ENCODE data around the gene CLIC4.
A peak's percentile ranks its signal among the peaks of the same experiment; 100 is the strongest.
"Not testable (repeated sequence)": the region's sequence is repeated elsewhere in the genome, so short reads cannot be mapped to it uniquely, and the experiment has no call there.

The CLIC4 gene

DNA sequence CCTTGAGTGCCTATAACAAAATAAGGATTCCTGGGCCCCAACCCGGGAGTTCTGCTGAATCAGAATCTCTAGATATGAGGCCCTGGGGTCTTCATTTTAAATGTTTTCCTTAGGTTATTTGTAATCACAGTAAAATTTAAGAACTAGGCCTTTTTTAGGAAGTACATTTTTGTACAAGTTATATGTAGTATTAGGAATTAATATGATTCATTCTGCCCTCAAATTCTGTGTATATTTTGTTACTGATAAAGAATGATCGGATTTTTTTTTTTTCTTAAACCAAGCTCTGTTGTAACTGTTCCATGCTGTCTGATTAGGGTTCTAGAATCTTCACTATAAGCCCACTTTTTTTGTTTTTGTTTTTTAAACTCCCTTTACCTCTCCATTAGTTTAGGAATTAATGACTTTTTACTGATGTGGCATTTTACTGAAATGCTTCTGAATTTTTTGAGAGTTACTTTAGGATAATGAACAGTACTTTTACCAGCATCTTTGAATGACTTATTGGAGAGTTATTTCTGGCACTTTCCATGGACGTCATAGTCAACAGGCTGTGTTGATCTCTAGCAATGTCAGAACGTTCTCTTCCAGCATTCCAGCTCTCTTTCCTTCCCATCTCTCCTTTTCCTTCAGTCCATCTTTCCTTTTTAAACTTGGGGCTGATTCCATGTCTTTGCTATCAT is 48.3 kb downstream of the CLIC4 start:
- DNase-seq: no peak
- Histone ChIP-seq H3K27ac (no peak overlapping the region), H3K4me3 (ENCODE audit: low read depth, low read length) (no peak overlapping the region)

GRCh38 chr1:24794130-24794502 is 48.9 kb downstream of the CLIC4 start:
- H3K36me3 ChIP-seq: peaks cover 27% of the 10 kb centered on the region
- H3K27ac ChIP-seq; H3K4me3 ChIP-seq (ENCODE audit: low read depth, low read length); H3K27me3 ChIP-seq (ENCODE audit: insufficient read depth, low read depth, severe bottlenecking); H3K9me3 ChIP-seq (ENCODE audit: severe bottlenecking); DNase-seq: not testable (repeated sequence)

More for the DNA sequence above, 48.3 kb downstream of the CLIC4 start:
- H3K27me3 ChIP-seq (ENCODE audit: insufficient read depth, low read depth, severe bottlenecking): no peaks in the 10 kb centered on the region
- peaks cover 29% of the 10 kb centered on the region for H3K36me3 ChIP-seq
- TF ChIP-seq CTCF (IDR thresholded peaks at IDR 0.05; ENCODE audit: low read depth, low read length): no peak
- H3K9me3 ChIP-seq (ENCODE audit: severe bottlenecking): no peaks in the 10 kb centered on the region

- Histone ChIP-seq H3K4me3 (ENCODE audit: low read depth, low read length) (no peak overlapping the region), H3K9me3 (ENCODE audit: severe bottlenecking) (no peaks in the 10 kb centered on the region), H3K27ac (no peak overlapping the region), H3K27me3 (ENCODE audit: insufficient read depth, low read depth, severe bottlenecking) (no peaks in the 10 kb centered on the region), H3K36me3 (peaks cover 24% of the 10 kb centered on the region)
- no peak for DNase-seq
- TF ChIP-seq CTCF (IDR thresholded peaks at IDR 0.05; ENCODE audit: low read depth, low read length): no peak
These were observed 50.0 kb downstream of the CLIC4 start for GRCh38 chr1:24795236-24795635.

GRCh38 chr1:24796524-24796923 is 51.3 kb downstream of the CLIC4 start:
- H3K36me3 ChIP-seq: peaks cover 26% of the 10 kb centered on the region
- TF ChIP-seq CTCF (IDR thresholded peaks at IDR 0.05; ENCODE audit: low read depth, low read length): no peak
- H3K4me3 ChIP-seq (ENCODE audit: low read depth, low read length): no peak overlapping the region
- no peaks in the 10 kb centered on the region for H3K9me3 ChIP-seq (ENCODE audit: severe bottlenecking)
- H3K27me3 ChIP-seq (ENCODE audit: insufficient read depth, low read depth, severe bottlenecking): no peaks in the 10 kb centered on the region
- no peak for DNase-seq
- no peak overlapping the region for H3K27ac ChIP-seq

DNA sequence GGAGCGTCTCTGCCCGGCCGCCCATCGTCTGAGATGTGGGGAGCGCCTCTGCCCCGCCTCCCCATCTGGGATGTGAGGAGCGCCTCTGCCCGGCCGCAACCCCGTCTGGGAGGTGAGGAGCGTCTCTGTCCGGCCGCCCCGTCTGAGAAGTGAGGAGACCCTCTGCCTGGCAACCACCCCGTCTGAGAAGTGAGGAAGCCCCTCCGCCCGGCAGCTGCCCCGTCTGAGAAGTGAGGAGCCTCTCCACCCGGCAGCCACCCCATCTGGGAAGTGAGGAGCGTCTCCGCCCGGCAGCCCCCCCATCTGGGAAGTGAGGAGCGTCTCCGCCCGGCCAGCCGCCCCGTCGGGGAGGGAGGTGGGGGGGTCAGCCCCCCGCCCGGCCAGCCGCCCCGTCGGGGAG is 54.0 kb downstream of the CLIC4 start:
- not testable (repeated sequence) for H3K4me3 ChIP-seq (ENCODE audit: low read depth, low read length); H3K27ac ChIP-seq; DNase-seq; H3K9me3 ChIP-seq (ENCODE audit: severe bottlenecking); H3K27me3 ChIP-seq (ENCODE audit: insufficient read depth, low read depth, severe bottlenecking)
- peaks cover 33% of the 10 kb centered on the region for H3K36me3 ChIP-seq

DNA sequence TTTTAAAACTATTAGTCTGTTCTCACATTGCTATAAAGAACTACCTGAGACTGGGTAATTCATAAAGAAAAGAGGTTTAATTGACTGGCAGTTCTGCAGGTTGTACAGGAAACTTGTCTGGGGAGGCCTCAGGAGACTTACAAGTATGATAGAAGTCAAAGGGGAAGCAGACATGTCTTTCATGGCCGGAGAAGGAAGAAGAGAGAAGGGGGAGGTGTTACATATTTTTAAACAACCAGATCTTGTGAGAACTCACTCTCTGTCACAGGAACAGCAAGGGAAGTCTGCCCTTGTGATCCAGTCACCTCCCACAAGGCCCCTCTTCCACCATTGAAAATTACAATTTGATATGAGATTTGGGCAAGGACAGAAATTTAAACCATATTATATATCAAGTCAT is 55.9 kb downstream of the CLIC4 start:
- no peak for DNase-seq
- Histone ChIP-seq H3K36me3 (peaks cover 31% of the 10 kb centered on the region), H3K4me3 (ENCODE audit: low read depth, low read length) (no peak overlapping the region), H3K27me3 (ENCODE audit: insufficient read depth, low read depth, severe bottlenecking) (no peaks in the 10 kb centered on the region), H3K9me3 (ENCODE audit: severe bottlenecking) (no peaks in the 10 kb centered on the region), H3K27ac (peak overlapping the region; percentile 72)
- TF ChIP-seq CTCF (IDR thresholded peaks at IDR 0.05; ENCODE audit: low read depth, low read length): no peak

DNA sequence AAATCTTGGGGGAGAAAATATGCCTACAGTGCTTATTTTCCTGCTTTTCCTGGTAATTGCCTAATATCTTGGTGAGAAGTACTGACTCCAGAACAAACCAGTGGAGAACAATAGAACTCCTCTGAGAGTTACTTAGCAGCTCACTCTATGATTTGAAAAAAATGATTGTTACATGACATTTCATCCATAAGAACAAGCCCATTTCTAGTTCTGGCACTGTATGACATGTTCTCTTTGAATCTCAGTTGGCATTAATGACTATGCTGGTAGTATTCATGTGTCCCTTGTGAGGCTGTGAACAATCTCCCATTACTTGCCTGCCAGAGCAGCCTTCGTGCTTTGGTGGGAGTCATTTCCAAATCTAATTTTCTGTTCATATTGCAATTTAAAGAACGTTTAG is 58.0 kb downstream of the CLIC4 start:
- H3K4me3 ChIP-seq (ENCODE audit: low read depth, low read length): no peak overlapping the region
- no peak overlapping the region; the same call in 1 of the 2 replicates for H3K27ac ChIP-seq
- DNase-seq: no peak
- no peak for TF ChIP-seq CTCF (IDR thresholded peaks at IDR 0.05; ENCODE audit: low read depth, low read length)
- H3K36me3 ChIP-seq: peaks cover 23% of the 10 kb centered on the region
- no peaks in the 10 kb centered on the region for H3K9me3 ChIP-seq (ENCODE audit: severe bottlenecking)
- H3K27me3 ChIP-seq (ENCODE audit: insufficient read depth, low read depth, severe bottlenecking): no peaks in the 10 kb centered on the region

Data from WERI-Rb-1 (cell line).